COR-L47 (cell line): ENCODE measurements around the gene FOXO3.
"Not testable (repeated sequence)": the region's sequence is repeated elsewhere in the genome, so short reads cannot be mapped to it uniquely, and the experiment has no call there.

Experiments used
- DNase-seq: peaks from one replicate; lab custom pipeline; 2025; lab: John Stamatoyannopoulos, UW

The FOXO3 gene

DNA sequence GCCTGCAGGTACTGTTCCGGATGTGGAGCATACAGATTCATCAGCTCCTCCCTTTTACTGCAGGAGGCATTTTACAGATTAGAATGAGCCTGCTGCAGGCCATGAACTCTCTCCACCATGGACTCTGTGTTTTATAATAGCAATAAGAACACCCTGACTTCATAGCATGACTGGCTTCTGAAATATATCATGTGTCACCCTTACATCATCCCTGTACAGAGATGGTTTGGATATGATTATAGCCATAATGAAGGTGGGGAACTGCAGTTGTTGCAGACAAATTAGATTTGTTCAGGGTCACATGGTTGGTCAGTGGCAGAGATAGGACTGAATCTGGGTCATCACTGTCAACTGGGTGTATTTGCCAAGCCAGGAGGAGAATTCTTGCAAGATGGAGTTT is 100.7 kb downstream of the FOXO3 start:
- DNase-seq = no peak

- DNase-seq = no peak
These were observed 101.3 kb downstream of the FOXO3 start for GRCh38 chr6:108661982-108662381.

DNA sequence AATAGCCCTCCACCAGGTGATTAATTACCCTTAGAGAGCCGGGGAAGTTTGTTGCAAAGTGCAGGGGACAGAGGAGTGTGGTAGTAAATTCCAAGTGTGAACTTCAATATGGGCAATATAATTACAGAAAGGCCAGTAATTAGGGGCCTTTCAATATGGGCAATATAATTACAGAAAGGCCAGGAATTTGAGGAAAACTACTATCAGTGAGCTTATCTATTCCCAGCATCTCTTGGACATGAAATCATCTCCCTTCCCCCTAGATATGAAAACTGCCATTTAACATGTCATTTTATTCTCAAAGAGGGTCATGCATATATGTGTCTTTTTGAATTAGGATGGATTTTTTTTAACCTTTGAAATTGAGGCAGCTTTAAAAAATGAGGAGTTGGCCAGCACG is 102.0 kb downstream of the FOXO3 start:
- no peak for DNase-seq

GRCh38 chr6:108663494-108664064 is 102.9 kb downstream of the FOXO3 start:
- DNase-seq = not testable (repeated sequence)

- no peak for DNase-seq
These were observed 104.9 kb downstream of the FOXO3 start for GRCh38 chr6:108665495-108666196.

GRCh38 chr6:108666656-108667260 is 106.0 kb downstream of the FOXO3 start:
- DNase-seq = no peak

DNA sequence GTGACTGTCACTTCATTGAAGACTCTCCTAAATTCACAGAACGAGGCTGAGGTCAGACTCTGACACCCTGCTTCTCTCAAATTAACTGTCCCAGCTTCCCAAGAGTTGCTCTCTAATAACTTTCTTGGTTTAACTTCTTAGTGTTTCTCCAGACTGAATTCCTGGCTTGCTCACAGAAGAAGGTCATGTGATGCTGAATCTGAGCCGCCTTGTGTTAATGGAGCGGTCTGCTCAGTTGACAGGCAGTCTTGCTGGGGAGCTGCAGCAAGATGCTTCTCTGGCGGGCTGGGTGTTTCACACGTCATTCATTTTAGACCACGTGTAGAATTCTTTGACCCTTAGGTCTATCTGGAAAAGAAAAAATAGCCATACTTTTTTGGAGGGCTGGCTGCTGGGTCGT is 107.3 kb downstream of the FOXO3 start:
- no peak for DNase-seq

- no peak for DNase-seq
These were observed 109.0 kb downstream of the FOXO3 start for GRCh38 chr6:108669673-108670072.

- DNase-seq = no peak
These were observed 110.5 kb downstream of the FOXO3 start for GRCh38 chr6:108671175-108671574.

GRCh38 chr6:108671790-108672189 is 111.1 kb downstream of the FOXO3 start:
- no peak for DNase-seq

- no peak for DNase-seq
These were observed 111.9 kb downstream of the FOXO3 start for GRCh38 chr6:108672641-108673040.

GRCh38 chr6:108673153-108673552 is 112.4 kb downstream of the FOXO3 start:
- no peak for DNase-seq

GRCh38 chr6:108673602-108674001 is 112.9 kb downstream of the FOXO3 start:
- no peak for DNase-seq

DNA sequence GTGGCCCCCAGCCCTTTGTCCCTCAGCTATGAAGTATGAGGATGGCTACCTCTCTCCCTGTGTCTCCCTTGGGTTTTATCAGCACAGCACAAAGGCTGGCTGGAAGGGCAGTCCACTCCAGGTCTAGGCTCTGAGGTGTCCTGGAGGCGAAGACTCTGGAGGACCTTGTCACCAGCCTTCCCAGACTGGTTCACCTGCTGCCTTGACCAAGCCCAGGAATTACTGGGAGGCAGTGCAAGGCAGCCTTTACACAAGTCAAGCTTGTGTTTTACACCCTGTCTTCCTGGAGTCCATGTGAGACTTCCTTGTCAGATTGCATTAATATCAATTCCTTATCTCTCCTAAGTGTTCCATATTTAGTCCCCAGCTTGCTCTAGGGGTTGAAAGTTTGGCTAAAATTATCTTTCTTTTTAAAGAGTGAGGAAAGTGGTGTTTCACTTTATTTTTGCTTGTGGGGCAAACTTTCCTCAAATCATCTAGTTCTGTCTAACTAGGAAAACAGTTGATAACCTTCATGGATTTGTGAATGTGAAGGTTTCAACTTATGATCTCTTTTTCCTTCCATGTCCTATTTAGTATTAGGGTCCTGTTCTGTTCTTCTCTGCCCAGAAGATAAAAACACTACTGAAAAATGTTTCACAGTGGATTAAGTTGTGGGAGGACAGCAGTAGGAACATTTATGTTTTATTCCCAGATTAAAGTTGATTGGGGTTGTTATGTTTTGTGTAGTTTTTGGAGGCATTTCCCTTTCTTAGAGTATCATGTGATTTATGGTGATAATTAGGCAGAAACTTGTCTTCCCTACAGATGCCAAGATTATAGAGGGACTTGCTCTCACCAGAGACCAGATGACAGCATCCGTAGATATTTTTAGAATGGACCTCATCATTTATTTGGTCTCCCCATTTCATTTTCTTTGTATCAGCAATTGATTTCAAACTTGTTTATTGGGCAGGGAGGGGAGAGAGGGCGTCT is 114.8 kb downstream of the FOXO3 start:
- no peak for DNase-seq

GRCh38 chr6:108676555-108676954 is 115.8 kb downstream of the FOXO3 start:
- no peak for DNase-seq

GRCh38 chr6:108677357-108677756 is 116.6 kb downstream of the FOXO3 start:
- no peak for DNase-seq

DNA sequence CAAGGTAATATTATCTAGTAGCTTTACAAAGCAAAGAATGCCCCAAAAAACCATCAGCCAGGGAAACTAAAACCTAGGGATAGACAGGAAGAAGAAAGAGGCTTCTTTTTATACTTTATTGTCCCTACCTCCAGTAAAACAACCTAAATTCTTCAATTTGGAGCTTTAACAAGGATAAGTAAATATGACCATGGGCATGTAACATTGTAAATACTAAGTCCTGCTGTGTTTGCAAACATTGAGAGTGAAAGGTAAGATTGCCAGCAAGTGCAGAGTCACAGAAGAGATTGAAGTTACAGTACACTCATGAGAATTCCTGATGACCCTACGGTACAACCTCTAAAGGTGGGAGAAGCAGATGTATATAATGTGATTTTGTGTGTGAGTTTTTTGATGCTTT is 117.2 kb downstream of the FOXO3 start:
- DNase-seq = no peak

DNA sequence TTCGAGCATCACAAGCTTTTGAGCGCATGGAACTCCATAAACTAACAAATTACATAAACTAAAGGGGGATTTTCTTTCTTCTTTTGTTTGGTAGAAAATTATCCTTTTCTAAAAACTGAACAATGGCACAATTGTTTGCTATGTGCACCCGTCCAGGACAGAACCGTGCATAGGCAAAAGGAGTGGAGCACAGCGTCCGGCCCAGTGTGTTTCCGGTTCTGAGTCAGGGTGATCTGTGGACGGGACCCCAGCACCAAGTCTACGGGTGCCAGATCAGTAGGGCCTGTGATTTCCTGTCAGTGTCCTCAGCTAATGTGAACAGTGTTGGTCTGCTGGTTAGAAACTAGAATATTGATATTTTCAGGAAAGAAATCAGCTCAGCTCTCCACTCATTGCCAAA is 119.6 kb downstream of the FOXO3 start:
- DNase-seq = not testable (repeated sequence)

DNA sequence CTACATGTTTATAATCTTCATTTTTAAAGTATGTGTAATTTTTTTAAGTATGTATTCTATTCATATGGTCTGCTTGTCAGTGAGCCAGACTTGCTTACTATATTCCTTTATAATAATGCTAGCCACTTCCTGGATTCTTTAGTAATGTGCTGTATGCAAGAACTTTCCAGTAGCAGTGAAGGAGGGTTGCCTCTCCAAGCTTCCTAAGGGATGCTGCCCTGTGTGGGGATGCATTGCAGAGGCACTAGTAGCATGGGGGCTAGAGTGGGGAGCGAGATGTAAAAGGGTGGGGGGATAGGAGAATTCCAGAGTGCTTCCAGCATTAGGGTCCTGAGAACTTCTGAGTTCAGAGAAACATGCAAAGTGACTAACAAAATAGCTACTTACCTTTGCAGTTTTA is 121.0 kb downstream of the FOXO3 start:
- DNase-seq = not testable (repeated sequence)

- not testable (repeated sequence) for DNase-seq
These were observed 121.8 kb downstream of the FOXO3 start for GRCh38 chr6:108682383-108683119.

GRCh38 chr6:108683976-108684375 is 123.3 kb downstream of the FOXO3 start:
- DNase-seq = not testable (repeated sequence)
